H9 (cell line): ENCODE results near the gene NDUFS2. TPM values are rescaled to one million over a fixed set of nuclear protein-coding genes. Genes with fewer than 3 reads are reported as not detected.

Experiments used
- DNase-seq: peaks from one replicate; pipeline ENCODE4 v3.0.0-alpha.2; 2017
- H2AFZ ChIP-seq: one replicate; pipeline ENCODE4 v1.6.1; 2013; ENCODE audit warnings: mild to moderate bottlenecking, low read length, control low read depth, moderate library complexity
- H2AK5ac ChIP-seq: 2 replicates; pipeline ENCODE4 v1.6.1; 2013; ENCODE audit warnings: low read length, control low read depth, mixed read lengths; ENCODE audit not compliant: insufficient read length
- H2BK120ac ChIP-seq: one replicate; pipeline ENCODE4 v1.6.1; 2013; ENCODE audit warnings: low read depth, mild to moderate bottlenecking, low read length, control low read depth, inconsistent platforms; ENCODE audit not compliant: poor library complexity, severe bottlenecking
- H2BK12ac ChIP-seq: 2 replicates; pipeline ENCODE4 v1.6.1; 2013; ENCODE audit warnings: low read length, control low read depth, mixed read lengths, low read depth; ENCODE audit not compliant: insufficient read length
- H2BK15ac ChIP-seq: 2 replicates; pipeline ENCODE4 v1.6.1; 2013; ENCODE audit warnings: low read depth, low read length, control low read depth
- H2BK20ac ChIP-seq: one replicate; pipeline ENCODE4 v1.6.1; 2013; ENCODE audit warnings: low read depth, mild to moderate bottlenecking, low read length, control low read depth, inconsistent platforms; ENCODE audit not compliant: poor library complexity, severe bottlenecking
- H2BK5ac ChIP-seq: 2 replicates; pipeline ENCODE4 v1.6.1; 2013; ENCODE audit warnings: low read length, control low read depth, mixed read lengths; ENCODE audit not compliant: insufficient read length
- H3K14ac ChIP-seq: 2 replicates; pipeline ENCODE4 v1.6.1; 2013; ENCODE audit warnings: low read length, control low read depth; ENCODE audit not compliant: insufficient read depth
- H3K18ac ChIP-seq: 2 replicates; pipeline ENCODE4 v1.6.1; 2013; ENCODE audit warnings: low read depth, mild to moderate bottlenecking, mixed read lengths, low read length, control low read depth; ENCODE audit not compliant: insufficient read length
- H3K23ac ChIP-seq: 2 replicates; pipeline ENCODE4 v1.6.1; 2013; ENCODE audit warnings: low read length, control low read depth, mixed read lengths, low read depth; ENCODE audit not compliant: insufficient read length
- H3K23me2 ChIP-seq: 2 replicates; pipeline ENCODE4 v1.6.1; 2013; ENCODE audit warnings: low read depth, mild to moderate bottlenecking, mixed read lengths, low read length, control low read depth; ENCODE audit not compliant: insufficient read length, poor library complexity, severe bottlenecking
- H3K27ac ChIP-seq: 2 replicates; pipeline ENCODE4 v1.5.1; 2013; ENCODE audit warnings: low read length, control low read depth, mixed read lengths, low read depth; ENCODE audit not compliant: insufficient read length
- H3K27me3 ChIP-seq: 2 replicates; pipeline ENCODE4 v1.6.1; 2013; ENCODE audit warnings: low read length, control low read depth, inconsistent platforms; ENCODE audit not compliant: insufficient read depth
- H3K4ac ChIP-seq: 2 replicates; pipeline ENCODE4 v1.6.1; 2013; ENCODE audit warnings: low read depth, mild to moderate bottlenecking, control low read depth, inconsistent platforms, low read length, moderate library complexity
- H3K4me1 ChIP-seq: 2 replicates; pipeline ENCODE4 v1.6.1; 2013; ENCODE audit warnings: low read length, control low read depth, inconsistent platforms; ENCODE audit not compliant: insufficient read depth
- H3K4me2 ChIP-seq: 2 replicates; pipeline ENCODE4 v1.6.1; 2013; ENCODE audit warnings: low read length, control low read depth, mixed read lengths; ENCODE audit not compliant: insufficient read length, insufficient read depth
- H3K56ac ChIP-seq: 2 replicates; pipeline ENCODE4 v1.6.1; 2013; ENCODE audit warnings: low read depth, mild to moderate bottlenecking, mixed read lengths, low read length, control low read depth; ENCODE audit not compliant: insufficient read length
- H3K79me1 ChIP-seq: 2 replicates; pipeline ENCODE4 v1.6.1; 2013; ENCODE audit warnings: low read depth, mild to moderate bottlenecking, moderate library complexity, low read length, control low read depth, inconsistent platforms; ENCODE audit not compliant: insufficient read depth, poor library complexity, severe bottlenecking
- H3K79me2 ChIP-seq: 2 replicates; pipeline ENCODE4 v1.6.1; 2013; ENCODE audit warnings: low read length, control low read depth, inconsistent platforms; ENCODE audit not compliant: insufficient read depth
- H3K9ac ChIP-seq: 2 replicates; pipeline ENCODE4 v1.6.1; 2013; ENCODE audit warnings: low read length, control low read depth, mixed read lengths; ENCODE audit not compliant: insufficient read length; ENCODE audit errors: extremely low read depth
- H3K9me3 ChIP-seq: one replicate; pipeline ENCODE4 v1.6.1; 2013; ENCODE audit warnings: low read depth, low read length, inconsistent platforms; ENCODE audit not compliant: control insufficient read depth
- H3T11ph ChIP-seq: one replicate; pipeline ENCODE4 v1.6.1; 2013; ENCODE audit warnings: mild to moderate bottlenecking, low read length, control low read depth, inconsistent platforms
- H4K20me1 ChIP-seq: one replicate; pipeline ENCODE4 v1.6.1; 2013; ENCODE audit not compliant: control insufficient read depth, insufficient read length, insufficient read depth
- H4K5ac ChIP-seq: 2 replicates; pipeline ENCODE4 v1.6.1; 2013; ENCODE audit warnings: low read depth, mild to moderate bottlenecking, mixed read lengths, low read length, control low read depth; ENCODE audit not compliant: insufficient read length
- H4K8ac ChIP-seq: replicated peaks from 2 replicates; pipeline ENCODE4 v1.6.1; 2013; ENCODE audit warnings: low read length, control low read depth, mixed read lengths, low read depth; ENCODE audit not compliant: insufficient read length
- H4K91ac ChIP-seq: 2 replicates; pipeline ENCODE4 v1.6.1; 2013; ENCODE audit warnings: low read depth, mild to moderate bottlenecking, moderate library complexity, mixed read lengths, low read length, control low read depth; ENCODE audit not compliant: insufficient read length
- H3K27ac Mint-ChIP-seq, 3 experiments: 2 replicates in 2 of 3; 3 replicates in 1 of 3; pipeline ENCODE4 v1.8.0; 2020 to 2021; ENCODE audit warnings: mixed read lengths in 3 of 3, mild to moderate bottlenecking in 1 of 3, moderate library complexity in 1 of 3
- H3K27me3 Mint-ChIP-seq: 2 replicates; pipeline ENCODE4 v1.8.0; 2021; ENCODE audit warnings: low read depth, mild to moderate bottlenecking, moderate library complexity, mixed read lengths
- H3K36me3 Mint-ChIP-seq, 3 experiments: 2 replicates in 2 of 3; 3 replicates in 1 of 3; pipeline ENCODE4 v1.8.0; 2020 to 2021; ENCODE audit warnings: low read depth in 3 of 3, mixed read lengths in 3 of 3; ENCODE audit not compliant: insufficient read depth in 1 of 3
- H3K4me1 Mint-ChIP-seq, 2 experiments: 2 replicates each; pipeline ENCODE4 v1.8.0; 2020; ENCODE audit warnings: mixed read lengths in 2 of 2
- H3K4me3 Mint-ChIP-seq, 2 experiments: 2 replicates in 1 of 2; 3 replicates in 1 of 2; pipeline ENCODE4 v1.8.0; 2020 to 2021; ENCODE audit warnings: mild to moderate bottlenecking in 2 of 2, mixed read lengths in 2 of 2, moderate library complexity in 1 of 2
- H3K9me3 Mint-ChIP-seq, 2 experiments: 2 replicates in 1 of 2; 3 replicates in 1 of 2; pipeline ENCODE4 v1.8.0; 2020; ENCODE audit warnings: mild to moderate bottlenecking in 2 of 2, mixed read lengths in 2 of 2, moderate library complexity in 1 of 2
- WGBS: extraction: QIAGEN DNeasy Blood & Tissue Kit; methylation state at CpG from one replicate; pipeline ENCODE4 v1.1.7; 2013; ENCODE audit warnings: missing lambda C conversion rate, low lambda C conversion rate, mixed read lengths; ENCODE audit not compliant: insufficient read length; ENCODE audit errors: extremely low coverage; 5-methylcytosine and 5-hydroxymethylcytosine counted together
- total RNA-seq: library from RNA; stranded (reverse); gene quantifications from 2 replicates; pipeline ENCODE4 v1.2.1, GENCODE V29; 2021
- TF ChIP-seq, protein P1 (sequence below): fragments of 200-600 bp; sonication (generic); conservative IDR thresholded peaks from 3 replicates; pipeline ENCODE4 v1.8.0; 2021; ENCODE audit warnings: antibody characterized with exemption, mild to moderate bottlenecking

Gene NDUFS2
- total RNA-seq, 1 experiment from 2014 or later, result 84.5 TPM

DNA sequence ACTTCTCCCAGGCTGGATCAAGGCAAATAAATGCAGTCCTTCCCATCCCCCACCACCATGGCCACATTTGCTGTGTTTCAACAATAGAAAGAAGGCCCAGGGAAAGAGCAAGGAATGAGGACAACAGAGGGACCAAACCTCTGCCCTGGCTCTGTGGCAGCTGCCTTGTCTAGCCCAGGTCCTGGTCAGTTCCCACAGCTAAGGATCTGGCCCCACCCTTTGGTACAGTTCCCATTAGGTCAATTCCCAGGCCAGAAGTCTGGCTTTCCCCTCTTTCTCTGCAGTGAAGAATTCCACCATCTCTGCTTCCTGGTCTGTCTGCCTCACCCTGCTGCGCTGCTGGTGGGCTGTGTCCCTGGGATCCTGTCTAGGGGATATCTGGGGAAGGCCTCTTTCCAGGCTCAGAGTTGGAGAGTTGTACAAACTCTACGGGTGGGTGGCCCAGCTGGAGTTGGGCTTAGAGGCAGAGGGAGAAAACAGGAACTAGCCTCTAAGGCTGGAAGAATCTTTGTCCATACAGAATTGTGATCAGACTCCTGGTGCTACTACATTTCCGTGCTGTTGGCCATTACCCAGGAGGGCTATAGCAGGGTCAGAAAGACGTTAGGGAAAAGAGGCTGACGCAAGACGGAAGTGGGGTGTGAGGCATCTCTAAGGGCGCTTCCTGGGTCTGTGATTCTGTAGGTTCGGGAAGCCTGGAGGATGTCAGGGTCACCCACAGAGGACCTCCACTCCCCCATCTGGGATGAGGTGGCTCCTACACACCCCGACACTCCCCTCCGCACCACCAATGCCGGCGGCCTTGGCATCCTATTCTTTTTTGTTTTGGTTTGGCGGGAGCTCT is 953 bp upstream of the NDUFS2 start:
- H3K18ac ChIP-seq, result peak overlapping the region; percentile 85
- no peaks in the 10 kb centered on the region for H3K27me3 Mint-ChIP-seq
- H3K36me3 Mint-ChIP-seq, result peaks cover 17 to 27% (median 21%) of the 10 kb centered on the region in 3 experiments; a peak in 6 of 7 replicates
- no peak overlapping the region for H2BK15ac ChIP-seq
- peak overlapping the region; percentile 91; a peak in 4 of 5 replicates for H3K4me3 Mint-ChIP-seq
- DNase-seq, result no peak
- H3K27ac ChIP-seq, result peak overlapping the region; percentile 72
- H3K9me3 ChIP-seq, result no peaks in the 10 kb centered on the region
- H4K5ac ChIP-seq, result peak overlapping the region; percentile 13
- H2BK12ac ChIP-seq, result peak overlapping the region; percentile 64
- peaks cover 24% of the 10 kb centered on the region for H3K4me1 ChIP-seq
- peaks cover 55 to 62% of the 10 kb centered on the region in 2 experiments for H3K4me1 Mint-ChIP-seq
- H3K9me3 Mint-ChIP-seq, result no peaks in the 10 kb centered on the region; a peak in 1 of 5 replicates
- peak overlapping the region; percentile 91 to 99 (median 99) for H3K27ac Mint-ChIP-seq
- H4K91ac ChIP-seq, result peak overlapping the region; percentile 87
- peak overlapping the region; percentile 4 for H2AK5ac ChIP-seq
- H2BK5ac ChIP-seq, result peak overlapping the region; percentile 3
- TF ChIP-seq, protein P1, sequence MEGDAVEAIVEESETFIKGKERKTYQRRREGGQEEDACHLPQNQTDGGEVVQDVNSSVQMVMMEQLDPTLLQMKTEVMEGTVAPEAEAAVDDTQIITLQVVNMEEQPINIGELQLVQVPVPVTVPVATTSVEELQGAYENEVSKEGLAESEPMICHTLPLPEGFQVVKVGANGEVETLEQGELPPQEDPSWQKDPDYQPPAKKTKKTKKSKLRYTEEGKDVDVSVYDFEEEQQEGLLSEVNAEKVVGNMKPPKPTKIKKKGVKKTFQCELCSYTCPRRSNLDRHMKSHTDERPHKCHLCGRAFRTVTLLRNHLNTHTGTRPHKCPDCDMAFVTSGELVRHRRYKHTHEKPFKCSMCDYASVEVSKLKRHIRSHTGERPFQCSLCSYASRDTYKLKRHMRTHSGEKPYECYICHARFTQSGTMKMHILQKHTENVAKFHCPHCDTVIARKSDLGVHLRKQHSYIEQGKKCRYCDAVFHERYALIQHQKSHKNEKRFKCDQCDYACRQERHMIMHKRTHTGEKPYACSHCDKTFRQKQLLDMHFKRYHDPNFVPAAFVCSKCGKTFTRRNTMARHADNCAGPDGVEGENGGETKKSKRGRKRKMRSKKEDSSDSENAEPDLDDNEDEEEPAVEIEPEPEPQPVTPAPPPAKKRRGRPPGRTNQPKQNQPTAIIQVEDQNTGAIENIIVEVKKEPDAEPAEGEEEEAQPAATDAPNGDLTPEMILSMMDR, result no peak
- no peak overlapping the region for H3K9ac ChIP-seq
- no peak overlapping the region for H3K23ac ChIP-seq
- H3K79me1 ChIP-seq, result no peaks in the 10 kb centered on the region
- H3K14ac ChIP-seq, result peak overlapping the region; percentile 95
- peak overlapping the region; percentile 2; the same call in 1 of the 2 replicates for H3K4ac ChIP-seq
- H2AFZ ChIP-seq, result no peak overlapping the region
- H3K56ac ChIP-seq, result no peak overlapping the region
- peak overlapping the region; percentile 16 for H4K8ac ChIP-seq
- no peaks in the 10 kb centered on the region; the same call in 1 of the 2 replicates for H3K27me3 ChIP-seq
- WGBS, result no CpG with 5 or more reads among the region's 13 CpGs
- H3K4me2 ChIP-seq, result peak overlapping the region; percentile 70
- no peaks in the 10 kb centered on the region for H4K20me1 ChIP-seq
- H3K79me2 ChIP-seq, result no peaks in the 10 kb centered on the region
- H2BK120ac ChIP-seq, result peak overlapping the region; percentile 15
- H2BK20ac ChIP-seq, result no peak overlapping the region
- peaks cover 7% of the 10 kb centered on the region for H3K23me2 ChIP-seq
- H3T11ph ChIP-seq, result no peak overlapping the region
